ENCODE results near the gene DENND4C.
A peak's percentile ranks its signal among the peaks of the same experiment; 100 is the strongest.
"Not testable (repeated sequence)": the region's sequence is repeated elsewhere in the genome, so short reads cannot be mapped to it uniquely, and the experiment has no call there.

The DENND4C gene

DNA sequence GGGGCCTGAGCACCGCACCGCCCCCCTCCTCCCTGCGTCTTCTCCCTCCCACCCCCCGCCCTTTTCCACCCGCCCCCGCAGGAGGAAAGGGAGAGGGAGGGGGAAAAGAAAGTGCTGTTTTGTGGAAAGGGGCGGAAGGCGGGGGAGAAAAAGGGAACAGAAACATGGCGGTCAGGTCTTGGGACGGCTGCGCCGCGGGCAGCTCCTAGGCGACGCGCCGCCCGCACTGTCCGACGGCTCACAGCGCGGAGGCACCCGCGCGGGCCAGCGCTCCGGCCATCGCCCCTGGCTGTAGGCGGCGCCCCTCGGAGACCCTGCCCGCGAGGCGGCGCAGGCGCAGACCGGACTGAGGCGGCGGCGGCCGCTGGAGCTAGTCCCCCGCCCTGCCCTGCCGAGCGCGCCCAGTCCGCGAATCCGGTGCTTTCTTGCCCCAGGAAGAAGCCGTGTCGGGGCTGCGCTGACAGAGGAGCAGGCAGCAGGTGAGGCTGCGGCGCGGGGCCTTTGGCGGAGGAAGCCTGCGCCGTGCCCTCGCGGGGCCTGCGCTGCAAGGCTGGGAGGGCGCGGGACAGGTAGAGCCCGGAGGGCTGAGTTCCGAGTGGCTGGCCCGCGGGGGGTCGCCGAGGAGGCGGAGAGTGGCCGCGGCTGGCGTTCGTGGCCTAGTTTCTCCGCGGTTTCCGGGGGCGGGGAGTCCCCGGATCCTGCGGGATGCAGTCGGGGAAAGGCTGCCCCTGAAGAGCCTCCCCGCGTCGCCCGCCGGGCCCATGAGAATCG lies at the start of gene DENND4C:
DENND4C (plus strand) TSS at position 339 of the 771 bp plus-strand sequence. CDS start 45,482 bp downstream, outside the sequence.
- peak; percentile 52 to 66 (median 64) for DNase-seq (ENCODE audit: low read depth in 2 of 3, low spot score in 1 of 3)

DNA sequence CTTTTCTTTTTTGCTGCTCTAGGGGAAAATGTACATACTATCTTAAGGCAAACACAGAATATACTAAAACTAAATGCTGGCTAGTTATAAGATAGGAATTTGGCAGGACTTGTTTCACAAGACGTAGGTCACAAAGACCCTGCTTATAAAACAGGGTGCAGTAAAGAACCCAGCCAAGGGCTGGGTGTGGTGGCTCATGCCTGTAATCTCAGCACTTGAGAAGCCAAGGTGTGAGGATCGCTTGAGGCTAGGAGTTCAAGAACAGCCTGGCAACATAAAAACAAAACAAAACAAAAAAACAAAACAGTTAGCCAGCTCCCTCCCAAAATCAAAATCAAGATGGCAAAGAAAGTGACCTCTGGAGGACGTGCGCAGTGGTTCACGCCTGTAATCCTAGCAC lies 49.5 kb upstream of the DENND4C start:
- no peak for DNase-seq (ENCODE audit: low read depth in 2 of 3, low spot score in 1 of 3)

DNA sequence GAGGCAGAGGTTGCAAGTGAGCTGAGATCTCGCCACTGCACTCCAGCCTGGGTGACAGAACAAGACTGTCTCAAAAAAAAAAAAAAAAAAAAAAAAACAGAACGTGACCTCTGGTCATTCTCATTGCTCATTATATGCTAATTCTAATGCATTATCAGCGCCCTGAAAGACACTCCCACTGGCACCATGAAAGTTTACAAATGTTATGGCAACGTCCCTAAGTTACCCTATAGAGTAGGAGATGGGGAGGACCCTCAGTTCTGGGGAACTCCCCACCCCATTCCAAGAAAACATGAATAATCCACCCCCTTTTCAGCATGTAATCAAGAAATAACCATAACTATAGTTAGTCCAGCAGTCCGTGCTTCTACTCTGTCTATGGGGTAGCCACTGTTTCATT lies 48.9 kb upstream of the DENND4C start:
- DNase-seq (ENCODE audit: low read depth in 2 of 3, low spot score in 1 of 3), result no peak

DNA sequence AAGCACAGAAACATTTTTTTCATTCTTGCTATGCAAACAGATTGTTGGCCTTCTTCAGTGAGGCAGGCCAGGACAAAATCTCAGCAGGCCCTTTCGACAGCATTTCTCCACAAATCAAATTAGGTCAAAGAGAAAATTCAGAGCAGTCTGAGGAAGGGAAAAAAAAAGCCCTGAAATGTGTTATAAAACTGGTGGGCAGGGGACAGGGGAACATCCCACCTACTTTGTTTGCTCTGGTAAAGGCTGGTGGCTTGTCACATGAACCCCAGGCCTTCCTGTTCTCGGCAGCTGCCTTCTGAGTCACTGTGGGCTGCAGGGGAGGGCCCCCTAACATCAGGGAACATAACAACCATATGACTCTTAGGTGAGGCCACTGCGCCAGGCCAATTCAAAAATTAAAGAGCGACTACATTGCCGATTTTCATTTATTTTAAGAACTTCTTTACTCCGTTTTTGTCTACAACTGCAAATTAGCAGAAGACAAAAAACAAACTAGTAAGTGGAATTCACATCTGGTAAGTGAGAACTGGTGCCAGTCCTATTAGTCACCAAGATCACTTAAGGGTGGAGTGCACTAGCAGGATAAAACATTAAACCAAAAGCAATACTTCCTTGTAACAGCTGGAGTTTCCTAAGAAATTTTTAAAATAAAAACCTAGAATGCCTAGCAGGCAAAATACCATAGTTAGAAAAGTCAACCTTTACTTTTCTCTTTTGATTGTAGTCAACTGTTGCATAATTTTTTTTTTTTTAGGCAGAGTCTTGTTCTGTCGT lies 46.2 kb upstream of the DENND4C start:
- peak; percentile 66 to 72 (median 68) for DNase-seq (ENCODE audit: low read depth in 2 of 3, low spot score in 1 of 3)

DNA sequence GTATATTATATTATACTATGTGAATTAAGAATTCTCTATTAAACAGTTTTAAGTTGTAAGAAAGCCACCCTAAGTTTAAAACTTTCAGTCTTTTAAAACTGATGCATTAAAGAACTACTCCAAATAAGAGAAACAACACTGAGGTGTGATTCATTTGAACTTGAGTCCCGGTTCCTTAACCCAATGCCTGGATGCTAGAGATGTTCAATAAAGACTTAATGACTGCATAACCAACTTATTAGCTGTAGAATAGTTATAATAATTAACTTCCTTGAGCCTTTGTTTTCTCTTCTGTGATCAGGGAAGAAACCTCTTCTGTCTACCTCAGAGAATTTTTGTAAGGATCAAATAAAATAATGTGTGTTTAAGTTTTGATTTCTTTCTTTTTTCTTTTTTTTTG lies 45.3 kb upstream of the DENND4C start:
- no peak for DNase-seq (ENCODE audit: low read depth in 2 of 3, low spot score in 1 of 3)

DNA sequence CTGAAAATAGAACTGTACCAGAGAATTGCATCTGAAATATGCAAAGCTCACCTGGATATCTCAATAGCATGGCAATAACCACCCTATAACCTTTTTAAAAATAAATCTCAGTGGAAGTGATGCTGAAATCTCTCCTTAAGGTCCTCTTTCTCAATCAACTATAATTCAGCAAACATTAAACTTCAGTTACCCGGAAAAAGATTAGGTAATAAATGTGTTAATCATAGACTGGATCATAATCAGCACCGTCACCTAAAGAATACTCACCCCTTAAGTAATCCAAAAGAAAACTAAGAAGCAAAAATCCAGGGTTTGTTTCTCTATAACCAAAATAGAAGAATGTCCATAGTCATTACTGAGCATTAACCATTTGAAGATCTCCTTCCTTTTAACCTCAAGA lies 44.3 kb upstream of the DENND4C start:
- no peak for DNase-seq (ENCODE audit: low read depth in 2 of 3, low spot score in 1 of 3)

DNA sequence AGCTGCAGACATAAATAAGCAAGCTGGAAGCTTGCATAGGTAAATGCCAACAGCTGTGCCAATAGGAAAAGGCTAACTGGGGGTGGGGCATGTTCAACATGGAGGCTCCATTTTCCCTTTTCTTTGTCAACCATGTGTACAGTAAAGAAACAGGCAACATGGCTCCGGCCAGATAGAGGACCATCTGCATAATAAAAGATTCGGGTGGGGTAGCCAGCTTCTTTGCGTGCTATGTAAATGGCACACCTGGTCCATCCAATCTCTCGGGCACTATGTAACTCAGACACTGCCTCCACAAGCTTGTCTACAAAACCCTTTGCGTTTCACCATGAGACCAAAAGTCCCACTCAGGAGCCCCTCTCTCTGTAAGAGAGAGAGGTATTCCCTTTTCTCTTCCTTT lies 41.7 kb upstream of the DENND4C start:
- no peak for DNase-seq (ENCODE audit: low read depth in 2 of 3, low spot score in 1 of 3)

DNA sequence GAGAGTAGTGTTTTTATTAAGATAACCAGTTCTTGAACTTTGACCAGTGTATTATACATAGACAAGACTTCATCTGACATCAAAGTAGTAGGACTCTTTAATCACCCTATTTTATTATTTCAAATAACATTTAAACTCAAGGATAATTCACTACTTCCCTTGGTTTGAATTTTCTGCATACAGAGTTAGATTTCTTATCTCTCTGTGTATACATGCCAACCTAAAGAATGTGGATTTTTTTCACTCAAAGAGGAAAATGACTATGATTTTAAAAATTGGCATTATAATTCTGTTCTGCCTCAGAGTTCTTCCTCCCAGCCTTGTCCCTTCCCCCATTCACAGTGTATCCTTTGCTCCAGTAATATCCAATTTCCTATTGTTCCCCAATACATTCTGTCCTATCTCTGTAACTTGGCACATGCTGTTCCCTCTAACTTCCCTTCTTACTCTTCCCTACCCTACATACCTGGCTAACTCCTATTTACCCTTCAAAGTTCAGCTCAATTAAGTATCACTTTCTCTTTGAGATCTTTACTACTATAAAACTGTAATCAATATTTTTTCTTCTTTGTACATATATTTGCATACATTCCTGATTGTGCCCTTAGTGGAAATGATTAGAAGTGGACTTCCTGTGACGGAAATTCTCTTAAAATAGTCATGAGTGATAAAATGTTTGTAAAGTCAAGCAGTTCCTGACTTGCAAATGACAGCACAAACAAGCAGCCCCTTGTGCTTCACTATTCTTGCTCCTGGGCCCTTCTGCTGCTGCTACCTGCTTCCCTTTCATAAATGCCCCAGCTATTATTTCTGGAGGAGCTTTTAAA lies 38.1 kb upstream of the DENND4C start:
- no peak for DNase-seq (ENCODE audit: low read depth in 2 of 3, low spot score in 1 of 3)

DNA sequence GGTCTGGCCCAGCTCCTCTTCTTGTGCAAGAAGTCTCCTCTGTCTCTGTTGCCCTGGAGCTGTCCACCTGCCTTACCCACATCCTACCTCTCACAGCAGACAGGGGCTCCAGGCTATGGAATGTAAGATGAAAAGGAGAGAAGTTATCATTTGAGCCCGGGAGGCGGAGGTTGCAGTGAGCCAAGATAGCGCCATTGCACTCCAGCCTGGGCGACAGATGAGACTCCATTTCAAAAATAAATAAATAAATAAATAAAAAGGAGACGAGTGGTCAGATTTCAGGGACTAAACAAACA lies 37.5 kb upstream of the DENND4C start:
- DNase-seq (ENCODE audit: low read depth in 2 of 3, low spot score in 1 of 3), result no peak

DNA sequence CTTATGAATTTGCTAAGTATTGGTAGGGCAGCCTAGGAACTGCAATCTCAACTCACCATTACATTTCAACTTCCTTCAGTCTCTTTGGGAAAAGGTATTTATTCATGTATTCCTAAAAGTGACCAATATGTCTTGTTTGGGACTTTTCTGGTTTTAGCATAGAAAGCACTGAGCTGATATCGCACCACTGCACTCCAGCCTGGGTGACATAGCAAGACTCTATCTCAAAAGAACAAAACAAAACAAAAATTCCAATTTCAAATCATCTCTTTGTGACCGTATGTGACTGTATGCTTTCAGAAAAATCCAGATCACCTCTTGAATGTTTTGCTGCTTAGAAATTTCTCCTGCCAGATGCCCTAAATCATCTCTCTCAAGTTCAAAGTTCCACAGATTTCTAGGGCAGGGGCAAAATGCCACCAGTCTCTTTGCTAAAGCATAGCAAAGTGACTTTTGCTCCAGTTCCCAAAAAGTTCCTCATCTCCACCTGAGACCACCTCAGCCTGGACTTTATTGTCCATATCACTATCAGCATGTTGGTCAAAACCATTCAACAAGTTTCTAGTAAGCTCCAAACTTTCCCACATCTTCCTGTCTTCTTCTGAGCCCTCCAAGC lies 37.0 kb upstream of the DENND4C start:
- not testable (repeated sequence) for DNase-seq (ENCODE audit: low read depth in 2 of 3, low spot score in 1 of 3)

DNA sequence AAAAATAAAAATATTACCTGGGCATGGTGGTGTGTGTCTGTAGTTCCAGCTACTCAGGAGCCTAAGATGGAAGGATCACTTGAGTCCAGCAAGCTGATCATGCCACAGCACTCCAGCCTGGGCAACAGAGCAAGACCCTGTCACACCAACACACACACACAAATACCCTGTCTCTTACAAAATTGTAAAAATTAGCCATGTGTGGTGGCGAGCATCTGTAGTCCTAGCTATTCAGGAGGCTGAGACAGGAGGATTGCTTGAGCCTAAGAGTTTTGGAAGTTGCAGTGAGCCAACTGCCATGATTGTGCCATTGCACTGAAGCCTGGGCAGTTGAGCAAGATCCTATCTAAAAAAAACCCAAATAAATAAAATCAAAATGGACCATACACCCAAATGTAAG lies 32.1 kb upstream of the DENND4C start:
- no peak for DNase-seq (ENCODE audit: low read depth in 2 of 3, low spot score in 1 of 3)

DNA sequence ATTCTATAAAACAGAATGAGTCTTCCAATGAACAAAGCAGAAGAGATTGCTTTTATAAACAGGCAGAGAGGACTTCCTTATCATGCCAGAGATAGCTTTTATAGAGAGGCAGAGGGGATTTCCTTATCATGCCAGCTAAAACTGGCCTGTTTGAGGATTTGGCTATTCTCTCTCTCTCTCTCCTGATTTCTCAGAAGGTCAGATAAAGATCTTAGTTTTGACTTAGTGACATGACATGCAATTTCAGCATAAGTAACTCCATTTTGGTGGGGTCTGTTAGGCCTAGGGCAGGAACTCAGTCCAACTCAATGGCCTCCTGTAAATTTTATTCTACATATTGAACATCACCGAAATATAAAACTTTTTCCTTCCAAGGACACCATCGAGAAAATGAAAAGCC lies 31.5 kb upstream of the DENND4C start:
- no peak for DNase-seq (ENCODE audit: low read depth in 2 of 3, low spot score in 1 of 3)

DNA sequence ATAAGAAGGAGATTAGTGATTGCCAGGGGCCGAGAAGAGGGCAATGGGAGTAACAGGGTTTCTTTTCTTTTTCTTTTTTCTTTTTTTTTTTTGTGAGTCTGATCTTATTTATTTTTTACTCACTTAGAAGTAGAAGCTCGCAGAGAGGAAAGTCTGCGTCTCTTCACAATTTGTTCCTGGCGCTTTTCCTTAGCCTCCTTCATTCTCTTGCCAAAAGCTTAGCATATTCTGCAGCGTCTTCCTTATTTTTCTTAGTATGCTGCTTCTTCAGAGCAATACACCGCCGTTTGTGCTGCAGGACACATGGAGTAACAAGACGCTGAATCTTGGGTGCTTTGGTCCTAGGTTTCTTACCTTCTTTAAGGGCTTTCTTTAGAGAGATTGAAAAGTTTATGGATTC lies 30.3 kb upstream of the DENND4C start:
- no peak for DNase-seq (ENCODE audit: low read depth in 2 of 3, low spot score in 1 of 3)

DNA sequence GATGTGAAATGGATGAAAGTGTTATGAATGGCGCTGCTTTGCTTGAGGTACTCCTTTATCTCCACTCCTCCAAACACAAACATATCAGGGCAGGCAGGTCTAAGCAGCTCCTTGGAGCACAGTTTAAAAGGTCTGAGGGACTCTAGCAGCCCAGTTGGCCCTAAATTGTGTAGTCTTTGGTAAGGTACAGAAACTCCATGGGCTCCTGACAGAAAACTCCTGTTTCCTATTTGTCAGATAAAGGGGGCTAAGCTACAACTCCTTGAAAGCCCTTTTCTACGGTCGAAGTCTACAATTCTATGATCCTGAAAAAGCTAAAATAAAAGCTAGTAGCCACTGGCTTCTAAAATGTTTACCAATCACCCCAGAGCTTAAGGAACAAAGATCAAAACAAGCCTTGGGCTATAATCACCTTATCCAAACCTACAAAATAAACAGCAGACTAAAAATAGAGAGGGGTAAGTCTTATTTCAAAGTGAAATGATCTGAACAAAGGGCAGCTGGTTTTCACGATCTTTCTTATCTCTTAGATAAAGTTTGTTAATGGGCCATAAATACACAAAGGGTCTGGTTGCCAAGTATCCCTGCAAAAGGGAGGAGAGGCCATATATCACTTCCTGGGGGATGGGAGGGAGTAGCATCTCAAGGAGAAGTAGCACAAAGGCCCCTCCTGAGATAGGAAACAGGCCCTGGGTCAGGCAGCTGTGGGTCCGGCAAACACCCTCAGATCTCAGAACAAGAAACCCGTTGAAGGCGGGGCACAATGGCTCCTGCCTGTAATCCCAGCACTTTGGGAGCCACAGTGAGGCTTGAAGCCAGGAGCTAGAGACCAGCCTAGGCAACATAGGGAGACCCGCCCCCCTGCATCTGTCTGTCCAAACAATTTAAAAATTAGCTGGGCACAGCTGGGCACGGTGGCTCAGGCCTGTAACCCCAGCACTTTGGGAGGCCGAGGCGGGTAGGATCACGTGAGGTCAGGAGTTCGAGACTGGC lies 28.3 kb upstream of the DENND4C start:
- DNase-seq (ENCODE audit: low read depth in 2 of 3, low spot score in 1 of 3), result no peak

DNA sequence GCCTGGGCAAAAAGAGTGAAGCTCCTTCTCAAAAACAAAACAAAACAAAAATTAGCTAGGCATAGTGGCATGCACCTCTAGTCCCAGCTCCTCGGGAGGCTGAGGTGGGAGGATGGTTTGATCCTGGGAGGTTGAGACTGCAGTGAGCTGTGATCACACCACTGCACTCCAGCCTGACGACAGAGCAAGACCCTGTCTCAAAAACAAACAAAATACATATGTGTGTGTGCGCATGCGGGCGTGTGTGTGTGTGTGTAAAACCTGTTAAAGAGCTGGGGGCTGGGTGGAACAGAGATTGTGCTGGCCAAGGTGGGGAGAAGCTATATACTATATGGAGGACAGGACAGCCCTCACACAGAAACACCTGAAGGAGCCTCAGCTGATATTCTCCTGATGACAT lies 27.4 kb upstream of the DENND4C start:
- DNase-seq (ENCODE audit: low read depth in 2 of 3, low spot score in 1 of 3), result no peak

DNA sequence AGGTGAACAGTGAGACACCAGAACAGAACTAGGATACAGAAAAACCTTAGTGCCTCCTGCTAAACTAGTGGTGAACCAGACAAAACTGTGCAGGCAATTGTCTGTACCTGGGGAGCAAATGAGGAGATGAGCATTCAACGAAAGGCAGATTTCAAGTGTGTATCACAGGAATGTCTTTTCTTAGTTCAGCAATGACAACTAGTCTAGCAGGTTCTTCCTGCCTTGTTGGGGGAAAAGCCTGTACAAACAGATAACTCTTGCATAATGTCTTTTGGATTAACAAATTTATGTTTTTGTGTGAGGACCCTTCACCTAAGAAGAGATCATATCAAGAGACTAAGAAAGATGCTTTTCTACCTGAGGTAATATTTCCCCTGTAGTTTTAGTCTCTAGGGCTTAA lies 21.8 kb upstream of the DENND4C start:
- DNase-seq (ENCODE audit: low read depth in 2 of 3, low spot score in 1 of 3), result no peak

DNA sequence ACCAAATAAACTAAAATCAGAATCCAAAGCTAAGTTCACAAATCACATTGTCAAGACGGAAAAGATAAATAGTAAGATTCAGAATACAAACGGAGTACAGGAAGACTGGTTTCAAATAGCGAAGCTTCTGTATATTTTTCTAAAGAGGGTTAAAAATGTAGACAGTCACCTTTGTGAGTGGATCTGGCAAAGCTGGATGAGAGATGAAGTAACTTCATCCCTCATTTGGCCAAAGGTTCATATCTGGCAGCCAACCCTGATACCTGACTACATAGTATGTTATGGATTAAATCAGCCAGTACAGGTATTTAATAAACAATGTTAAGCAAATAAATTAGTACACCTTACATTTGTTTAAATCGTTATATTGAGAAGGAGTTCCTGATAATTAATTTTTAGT lies 21.3 kb upstream of the DENND4C start:
- DNase-seq (ENCODE audit: low read depth in 2 of 3, low spot score in 1 of 3), result no peak

DNA sequence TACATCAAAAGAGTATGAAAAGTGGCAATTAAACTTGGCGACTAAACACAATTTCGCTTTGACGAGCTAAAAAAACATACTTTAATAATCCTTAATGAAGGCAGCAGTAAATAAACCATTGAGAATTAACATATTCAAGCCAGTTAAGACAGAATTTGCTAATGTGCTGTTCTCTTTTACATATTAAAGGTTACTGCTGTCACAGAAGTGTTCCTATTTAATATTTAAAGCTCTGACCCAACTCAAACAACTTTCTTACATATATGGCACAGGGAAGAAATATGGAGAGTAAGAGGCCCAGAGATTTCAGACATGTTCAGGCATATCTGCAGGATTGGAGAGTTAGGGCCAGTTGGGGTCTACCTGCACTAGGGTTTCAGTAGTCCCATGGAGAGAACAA lies 16.7 kb upstream of the DENND4C start:
- no peak for DNase-seq (ENCODE audit: low read depth in 2 of 3, low spot score in 1 of 3)

DNA sequence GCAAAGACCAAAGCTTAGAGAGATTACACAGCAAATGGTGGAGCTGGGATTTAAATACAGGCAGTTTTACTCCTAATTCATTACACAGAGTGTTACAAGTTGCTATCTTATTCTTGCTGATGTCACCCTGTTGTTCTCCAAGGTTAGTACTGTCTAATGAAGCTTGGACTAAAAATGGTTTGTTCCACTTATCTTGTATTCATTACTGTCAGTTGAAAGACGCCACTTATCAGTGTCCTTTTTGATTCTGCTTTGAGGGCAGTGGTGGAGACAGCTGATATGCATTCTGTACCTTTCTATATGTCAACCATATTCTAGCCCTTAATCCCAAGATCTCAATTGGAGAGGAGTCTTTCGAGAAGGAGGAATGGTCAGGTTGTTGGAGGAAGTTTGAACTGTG lies 14.0 kb upstream of the DENND4C start:
- DNase-seq (ENCODE audit: low read depth in 2 of 3, low spot score in 1 of 3), result no peak

DNA sequence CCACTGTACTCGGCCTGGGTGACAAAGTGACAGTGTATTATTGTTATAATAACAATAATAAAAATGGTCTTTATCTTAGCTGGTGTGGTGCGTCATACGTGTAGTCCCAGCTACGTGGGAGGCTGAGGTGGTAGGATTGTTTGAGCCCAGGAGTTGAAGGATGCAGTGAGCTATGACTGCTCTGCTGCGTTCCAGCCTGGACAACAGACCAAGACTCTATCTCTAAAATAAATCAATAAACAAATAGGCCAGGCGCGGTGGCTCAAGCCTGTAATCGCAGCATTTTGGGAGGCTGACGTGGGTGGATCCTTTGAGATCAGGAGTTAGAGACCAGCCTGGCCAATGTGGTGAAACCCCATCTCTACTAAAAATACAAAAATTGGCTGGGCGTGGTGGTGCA lies 9.2 kb upstream of the DENND4C start:
- DNase-seq (ENCODE audit: low read depth in 2 of 3, low spot score in 1 of 3), result no peak

All from stimulated activated CD4-positive, alpha-beta T cell treated with anti-CD3 and anti-CD28 coated beads, Interleukin-12 subunit alpha, Interleukin-12 subunit beta, amount 100 ng/mL, for 48 hours (primary cell).